ENCODE results near the gene TREH. TPM values are rescaled to one million over a fixed set of nuclear protein-coding genes. Genes with fewer than 3 reads are reported as not detected.

The TREH gene
- polyA plus RNA-seq, 1 of the 3 experiments (the other 2 are of a cell fraction), result not detected

DNA sequence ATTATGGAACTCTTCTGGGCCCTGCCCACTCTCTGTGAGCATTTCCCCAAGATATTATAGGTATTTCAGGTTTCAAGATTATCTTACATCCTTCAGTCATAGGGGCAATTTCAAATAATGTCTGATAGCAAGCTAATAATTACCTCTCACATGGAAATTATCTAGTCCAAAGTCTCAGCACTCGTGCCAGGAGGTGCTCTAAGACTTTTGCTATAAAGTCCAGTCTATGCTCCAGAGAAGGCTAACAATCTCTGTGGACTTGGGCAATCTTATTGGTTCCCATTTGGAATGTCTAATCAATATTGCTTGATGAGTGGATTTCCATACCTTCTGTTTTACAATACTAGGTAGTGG lies 5.4 kb downstream of the TREH start (continued):
- no peak for TF ChIP-seq ZBTB33 (IDR thresholded peaks at IDR 0.05; ENCODE audit: borderline replicate concordance, low read depth)

- ChIA-PET CTCF (interaction anchor here (0.8 to 4.7 kb wide), 3 partner anchors 12 to 16 kb away, joined by 4 to 30 read pairs (median 11); no protein-coding TSS in a partner anchor), POLR2A (no interaction called here)
- Histone ChIP-seq H3K79me2 (ENCODE audit: insufficient read depth) (no peaks in the 10 kb centered on the region), H3K4me3 (ENCODE audit: low read depth in 2 of 2, low read length in 1 of 2) (no peak overlapping the region), H3K36me3 (replicated peaks in 1 of 2; ENCODE audit: control insufficient read depth in 1 of 2, insufficient read depth in 2 of 2, low read length in 1 of 2) (no peaks in the 10 kb centered on the region), H3F3A (replicated peaks; ENCODE audit: insufficient read depth) (peaks cover 14% of the 10 kb centered on the region), H3K4me2 (no peak overlapping the region), H3K27ac (ENCODE audit: low read depth in 2 of 2, low read length in 1 of 2) (no peak overlapping the region), H3K27me3 (ENCODE audit: insufficient read depth) (no peaks in the 10 kb centered on the region), H3K9me3 (no peaks in the 10 kb centered on the region), H3K9ac (no peak overlapping the region), H3K4me1 (ENCODE audit: control insufficient read depth in 1 of 2, insufficient read depth in 2 of 2, low read depth in 1 of 2, low read length in 1 of 2) (peaks cover 0 to 4% of the 10 kb centered on the region in 2 experiments; a peak in 1 of 4 replicates), H2AFZ (ENCODE audit: low read depth) (no peak overlapping the region), H4K20me1 (ENCODE audit: insufficient read depth) (no peaks in the 10 kb centered on the region), H3K9me2 (no peaks in the 10 kb centered on the region)
- no peak for TF ChIP-seq RXRA (IDR thresholded peaks at IDR 0.05; ENCODE audit: borderline replicate concordance, low read depth)
- no peak for TF ChIP-seq TCF12 (IDR thresholded peaks at IDR 0.05)
- no peak for TF ChIP-seq RFX5 (IDR thresholded peaks at IDR 0.05; ENCODE audit: low read length)
- TF ChIP-seq YY1 (IDR thresholded peaks at IDR 0.05; ENCODE audit: low read depth), result no peak
- no peak for TF ChIP-seq MEF2A (IDR thresholded peaks at IDR 0.05; ENCODE audit: borderline replicate concordance, low read depth)
- TF ChIP-seq POLR2AphosphoS5 (IDR thresholded peaks at IDR 0.05; ENCODE audit: low read depth, low read length), result no peak
- TF ChIP-seq FOSL2 (IDR thresholded peaks at IDR 0.05; ENCODE audit: borderline replicate concordance, low read depth), result no peak
- no peak for TF ChIP-seq JUND (IDR thresholded peaks at IDR 0.05)
- no peak for TF ChIP-seq GATA2 (CRISPR knock-in tag; IDR thresholded peaks at IDR 0.05)
- WGBS (ENCODE audit: low lambda C conversion rate), result 62% methylated on average over 6 of the region's 6 CpGs
- DNase-seq, result no peak
Measured at GRCh38 chr11:118673361-118674081, 5.9 kb downstream of the TREH start.

DNA sequence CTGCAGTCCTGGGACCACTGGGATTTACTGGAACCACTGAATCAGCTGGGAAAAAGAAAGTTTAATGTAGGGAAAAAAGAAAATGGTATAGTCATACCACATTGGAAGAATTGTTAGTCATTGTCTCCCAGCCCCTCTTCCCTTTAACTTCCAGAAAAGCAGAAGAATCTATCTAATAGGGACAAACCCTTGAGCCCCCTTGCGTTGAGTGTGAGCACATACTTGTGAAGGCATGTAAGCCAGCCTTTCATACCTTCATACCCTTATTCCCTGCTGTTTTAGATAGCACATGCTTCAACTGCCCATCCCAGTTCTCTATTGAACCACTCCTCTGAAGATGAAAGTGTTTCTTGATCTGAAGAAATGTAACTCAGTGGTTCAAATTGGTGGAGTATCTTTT lies 6.6 kb downstream of the TREH start:
- CTCF ChIA-PET, result interaction anchor here (0.7 to 4.7 kb wide), 3 partner anchors 12 to 515 kb away, joined by 3 to 30 read pairs (median 11); no protein-coding TSS in a partner anchor
- Histone ChIP-seq H2AFZ (ENCODE audit: low read depth) (no peak overlapping the region), H3K4me2 (no peak overlapping the region), H3K4me3 (ENCODE audit: low read depth in 2 of 2, low read length in 1 of 2) (no peak overlapping the region), H3K36me3 (replicated peaks in 1 of 2; ENCODE audit: control insufficient read depth in 1 of 2, insufficient read depth in 2 of 2, low read length in 1 of 2) (no peaks in the 10 kb centered on the region), H3F3A (replicated peaks; ENCODE audit: insufficient read depth) (peaks cover 14% of the 10 kb centered on the region), H3K9me2 (no peaks in the 10 kb centered on the region), H3K4me1 (ENCODE audit: control insufficient read depth in 1 of 2, insufficient read depth in 2 of 2, low read depth in 1 of 2, low read length in 1 of 2) (peaks cover 0 to 4% of the 10 kb centered on the region in 2 experiments; a peak in 1 of 4 replicates), H4K20me1 (ENCODE audit: insufficient read depth) (no peaks in the 10 kb centered on the region), H3K27ac (ENCODE audit: low read depth in 2 of 2, low read length in 1 of 2) (no peak overlapping the region), H3K9me3 (no peaks in the 10 kb centered on the region), H3K9ac (no peak overlapping the region), H3K79me2 (ENCODE audit: insufficient read depth) (no peaks in the 10 kb centered on the region), H3K27me3 (ENCODE audit: insufficient read depth) (no peaks in the 10 kb centered on the region)
- 69% methylated on average over 1 of the region's 1 CpG for WGBS (ENCODE audit: low lambda C conversion rate)
- TF ChIP-seq NFIC (IDR thresholded peaks at IDR 0.05; ENCODE audit: borderline replicate concordance) (no peak), GABPA (IDR thresholded peaks at IDR 0.05; ENCODE audit: low read depth) (no peak), USF2 (IDR thresholded peaks at IDR 0.05; ENCODE audit: borderline replicate concordance, low read depth, low read length) (no peak), SMC3 (IDR thresholded peaks at IDR 0.05; ENCODE audit: low read depth, low read length) (no peak)
- TF ChIP-seq, protein P1, sequence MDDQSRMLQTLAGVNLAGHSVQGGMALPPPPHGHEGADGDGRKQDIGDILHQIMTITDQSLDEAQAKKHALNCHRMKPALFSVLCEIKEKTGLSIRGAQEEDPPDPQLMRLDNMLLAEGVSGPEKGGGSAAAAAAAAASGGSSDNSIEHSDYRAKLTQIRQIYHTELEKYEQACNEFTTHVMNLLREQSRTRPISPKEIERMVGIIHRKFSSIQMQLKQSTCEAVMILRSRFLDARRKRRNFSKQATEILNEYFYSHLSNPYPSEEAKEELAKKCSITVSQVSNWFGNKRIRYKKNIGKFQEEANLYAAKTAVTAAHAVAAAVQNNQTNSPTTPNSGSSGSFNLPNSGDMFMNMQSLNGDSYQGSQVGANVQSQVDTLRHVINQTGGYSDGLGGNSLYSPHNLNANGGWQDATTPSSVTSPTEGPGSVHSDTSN (IDR thresholded peaks at IDR 0.05), result no peak
- DNase-seq, result no peak
- POLR2A ChIA-PET, result no interaction called here

Measured in SK-N-SH (cell line).